HCT116 (cell line): ENCODE measurements around the gene CREBZF. TPM values are rescaled to one million over a fixed set of nuclear protein-coding genes. Genes with fewer than 3 reads are reported as not detected.

Experiments used
- ATAC-seq: fragments of 200-7000 bp; cut with Tn5 transposase; 2 replicates; pipeline ENCODE4 v1.9.1; 2020; ENCODE audit warnings: mild to moderate bottlenecking, moderate library complexity
- BruUV-seq: library from RNA; stranded (reverse); fragments of 400-500 nt; replicated peaks from 2 replicates; lab custom pipeline; 2021; lab: Mats Ljungman, UMichigan
- CTCF ChIA-PET: fragments of 300-600 bp; sonication (Branson Sonifier 250); formaldehyde crosslinking; loops from one replicate; lab custom pipeline; 2021; ENCODE audit warnings: antibody characterized with exemption; lab: Charles Lee
- POLR2A ChIA-PET: fragments of 300-600, 350-600 bp; sonication (Branson Sonifier 250); formaldehyde crosslinking; loops from one replicate; lab custom pipeline; 2021; ENCODE audit warnings: antibody characterized with exemption; lab: Charles Lee
- RAD21 ChIA-PET, 2 experiments: fragments of 300-600 bp; sonication (Branson Sonifier 250); formaldehyde crosslinking; loops; one replicate each; lab custom pipeline; 2023; ENCODE audit warnings: low total read pairs in 2 of 2; ENCODE audit not compliant: uncharacterized antibody in 2 of 2, unreplicated experiment in 2 of 2, low non-redundant PET in 1 of 2; lab: Charles Lee
- DNase-seq: peaks from one replicate; pipeline ENCODE4 v3.0.0-alpha.2; 2010; ENCODE audit warnings: low read depth, low spot score
- H2AFZ ChIP-seq: fragments of 200-600 bp; shearing (Covaris generic), sonication (generic); 2 replicates; pipeline ENCODE4 v1.6.1; 2017; ENCODE audit warnings: low read depth, mixed run types, mixed read lengths, antibody characterized with exemption, low read length; ENCODE audit not compliant: poor library complexity, severe bottlenecking
- H3K27ac ChIP-seq: 2 replicates; pipeline ENCODE4 v1.5.1; 2012; ENCODE audit warnings: low read depth, low read length
- H3K27me3 ChIP-seq: fragments of 200-600 bp; sonication (generic); 2 replicates; pipeline ENCODE4 v1.6.1; 2016; ENCODE audit warnings: mixed run types, low read length, mixed read lengths; ENCODE audit not compliant: insufficient read depth
- H3K36me3 ChIP-seq, 2 experiments: fragments of 200-500 bp in 1 of 2; fragments of 200-600 bp in 1 of 2; sonication (Bioruptor generic) in 1 of 2; sonication (generic) in 1 of 2; 2 replicates each; pipeline versions ENCODE4 v1.5.1 to v1.6.1; 2014 to 2016; ENCODE audit warnings: low read length in 2 of 2, inconsistent platforms in 1 of 2, mixed read lengths in 1 of 2, mixed run types in 1 of 2; ENCODE audit not compliant: insufficient read depth in 2 of 2, control insufficient read depth in 1 of 2
- H3K4me1 ChIP-seq, 2 experiments: fragments of 200-600 bp in 1 of 2; sonication (generic) in 1 of 2; 2 replicates each; pipeline versions ENCODE4 v1.5.1 to v1.6.1; 2012 to 2017; ENCODE audit warnings: low read length in 2 of 2, inconsistent platforms in 1 of 2, mild to moderate bottlenecking in 1 of 2, mixed read lengths in 1 of 2, mixed run types in 1 of 2, moderate library complexity in 1 of 2; ENCODE audit not compliant: insufficient read depth in 2 of 2, control insufficient read depth in 1 of 2
- H3K4me2 ChIP-seq: fragments of 200-600 bp; sonication (generic); 2 replicates; pipeline ENCODE4 v1.6.1; 2017; ENCODE audit warnings: mixed run types, low read length, mixed read lengths
- H3K4me3 ChIP-seq, 2 experiments: fragments of 200-600 bp in 1 of 2; sonication (generic) in 1 of 2; replicated peaks in 1 of 2; 2 replicates each; pipeline ENCODE4 v1.5.1; 2011 to 2016; ENCODE audit warnings: low read length in 2 of 2, control low read depth in 1 of 2, low read depth in 1 of 2, mild to moderate bottlenecking in 1 of 2, mixed read lengths in 1 of 2, mixed run types in 1 of 2
- H3K79me2 ChIP-seq: fragments of 200-600 bp; sonication (generic); 2 replicates; pipeline ENCODE4 v1.6.1; 2017; ENCODE audit warnings: mild to moderate bottlenecking, mixed run types, low read length, moderate library complexity, mixed read lengths; ENCODE audit not compliant: insufficient read depth
- H3K9ac ChIP-seq: fragments of 200-600 bp; sonication (generic); 2 replicates; pipeline ENCODE4 v1.6.1; 2016; ENCODE audit warnings: low read length, mixed read lengths
- H3K9me2 ChIP-seq: fragments of 200-600 bp; sonication (generic), shearing (Covaris generic); 2 replicates; pipeline ENCODE4 v1.6.1; 2017; ENCODE audit warnings: mixed run types, mild to moderate bottlenecking, moderate library complexity; ENCODE audit not compliant: insufficient read depth
- H3K9me3 ChIP-seq, 2 experiments: fragments of 200-500 bp in 1 of 2; fragments of 200-600 bp in 1 of 2; sonication (Bioruptor generic) in 1 of 2; sonication (generic) in 1 of 2; 2 replicates each; pipeline ENCODE4 v1.6.1; 2014 to 2017; ENCODE audit warnings: low read length in 2 of 2, mixed read lengths in 2 of 2, inconsistent platforms in 1 of 2, low read depth in 1 of 2, mild to moderate bottlenecking in 1 of 2, mixed run types in 1 of 2, moderate library complexity in 1 of 2; ENCODE audit not compliant: control insufficient read depth in 1 of 2, insufficient read depth in 1 of 2
- H4K20me1 ChIP-seq: fragments of 200-600 bp; sonication (generic), shearing (Covaris generic); 2 replicates; pipeline ENCODE4 v1.6.1; 2017; ENCODE audit warnings: mixed run types, mild to moderate bottlenecking, moderate library complexity; ENCODE audit not compliant: insufficient read depth
- CBX3 ChIP-seq: IDR thresholded peaks from 2 replicates; pipeline ENCODE4 v1.6.1; 2012; ENCODE audit warnings: low read depth
- CEBPB ChIP-seq: IDR thresholded peaks from 2 replicates; pipeline ENCODE4 v1.6.1; 2012; ENCODE audit warnings: low read depth
- EGR1 ChIP-seq: IDR thresholded peaks from 2 replicates; pipeline ENCODE4 v1.6.1; 2012; ENCODE audit warnings: low read depth
- EZH2phosphoT487 ChIP-seq: fragments of 200-600 bp; IDR thresholded peaks from 2 replicates; pipeline ENCODE4 v1.6.1; 2018; ENCODE audit warnings: antibody characterized with exemption, borderline replicate concordance
- FOSL1 ChIP-seq: IDR thresholded peaks from 2 replicates; pipeline ENCODE4 v1.6.1; 2012; ENCODE audit warnings: low read depth
- JUND ChIP-seq: IDR thresholded peaks from 2 replicates; pipeline ENCODE4 v1.6.1; 2012
- MAX ChIP-seq: IDR thresholded peaks from 2 replicates; pipeline ENCODE4 v1.6.1; 2012
- POLR2A ChIP-seq: IDR thresholded peaks from 2 replicates; pipeline ENCODE4 v1.7.0; 2011; ENCODE audit warnings: borderline replicate concordance; ENCODE audit not compliant: insufficient read depth, insufficient read length; ENCODE audit errors: extremely low read depth
- POLR2AphosphoS5 ChIP-seq: IDR thresholded peaks from 2 replicates; pipeline ENCODE4 v1.6.1; 2011; ENCODE audit warnings: mild to moderate bottlenecking, low read depth, low read length, moderate library complexity
- RAD21 ChIP-seq: IDR thresholded peaks from 2 replicates; pipeline ENCODE4 v1.6.1; 2012; ENCODE audit warnings: low read depth, mild to moderate bottlenecking
- REST ChIP-seq: IDR thresholded peaks from 2 replicates; pipeline ENCODE4 v1.6.1; 2012; ENCODE audit warnings: low read depth
- SIN3A ChIP-seq: IDR thresholded peaks from 2 replicates; pipeline ENCODE4 v1.6.1; 2012; ENCODE audit warnings: low read depth
- SRF ChIP-seq: IDR thresholded peaks from 2 replicates; pipeline ENCODE4 v1.6.1; 2012; ENCODE audit warnings: low read depth
- TCF7L2 ChIP-seq: IDR thresholded peaks from 2 replicates; pipeline ENCODE4 v1.7.0; 2011; ENCODE audit warnings: borderline replicate concordance, inconsistent platforms; ENCODE audit not compliant: insufficient read depth, insufficient read length; ENCODE audit errors: extremely low read depth
- YY1 ChIP-seq: IDR thresholded peaks from 2 replicates; pipeline ENCODE4 v1.6.1; 2011; ENCODE audit warnings: low read length, low read depth, moderate library complexity, mild to moderate bottlenecking; ENCODE audit not compliant: insufficient replicate concordance; ENCODE audit errors: extremely low read depth
- ZFX ChIP-seq: fragments of 450-650 bp; IDR thresholded peaks from 2 replicates; pipeline ENCODE4 v1.6.1; 2017
- ZNF274 ChIP-seq: fragments of 200-500 bp; sonication (Bioruptor generic); IDR thresholded peaks from 2 replicates; pipeline ENCODE4 v1.6.1; 2014; ENCODE audit warnings: mild to moderate bottlenecking, low read depth, low read length, inconsistent platforms
- intact Hi-C: fragments of 100-400 bp; cut with micrococcal nuclease; formaldehyde crosslinking; loops from 2 replicates; pipeline ENCODE4 v1.10.0; 2022
- total RNA-seq: library from RNA; stranded (reverse); gene quantifications from one replicate; pipeline ENCODE4 v1.2.1, GENCODE V29; 2021; ENCODE audit not compliant: unreplicated experiment
- TF ChIP-seq, protein P1 (sequence below): IDR thresholded peaks from 2 replicates; pipeline ENCODE4 v1.6.1; 2011; ENCODE audit warnings: mild to moderate bottlenecking, low read length, moderate library complexity; ENCODE audit not compliant: insufficient replicate concordance; ENCODE audit errors: extremely low read depth
- TF ChIP-seq, protein P2 (sequence below): IDR thresholded peaks from 2 replicates; pipeline ENCODE4 v1.6.1; 2012
- TF ChIP-seq, protein P3 (sequence below), 3 experiments: fragments of 200-600 bp in 1 of 3; sonication (generic) in 1 of 3; IDR thresholded peaks in 2 of 3; conservative IDR thresholded peaks in 1 of 3; 2 replicates each; pipeline ENCODE4 v1.5.1; 2012 to 2017; ENCODE audit warnings: low read depth in 2 of 3, low read length in 2 of 3, antibody characterized with exemption in 1 of 3, borderline replicate concordance in 1 of 3, control low read depth in 1 of 3, mild to moderate bottlenecking in 1 of 3, mixed read lengths in 1 of 3, mixed run types in 1 of 3, moderate library complexity in 1 of 3; ENCODE audit not compliant: insufficient read depth in 1 of 3

The CREBZF gene
- total RNA-seq, 1 experiment from 2014 or later, result 40.2 TPM

- Histone ChIP-seq H3K9me3 (no peaks in the 10 kb centered on the region), H3K27me3 (no peaks in the 10 kb centered on the region), H3K4me3 (no peak overlapping the region), H3K27ac (no peak overlapping the region), H2AFZ (no peak overlapping the region), H3K4me1 (peaks cover 0 to 13% of the 10 kb centered on the region in 2 experiments; a peak in 3 of 4 replicates), H3K9ac (no peak overlapping the region), H3K9me2 (no peaks in the 10 kb centered on the region), H3K79me2 (peaks cover 18% of the 10 kb centered on the region), H3K4me2 (no peak overlapping the region)
- BruUV-seq, result no TSS peak
- no peak for ATAC-seq
- intact Hi-C loops, result no loop called here
- CTCF ChIA-PET, result no interaction called here
- no peak for TF ChIP-seq SIN3A
- TF ChIP-seq REST, result no peak
- TF ChIP-seq EZH2phosphoT487, result no peak
- TF ChIP-seq FOSL1, result no peak
- no peak for TF ChIP-seq POLR2A
- TF ChIP-seq RAD21, result no peak
- TF ChIP-seq JUND, result no peak
- TF ChIP-seq CBX3, result no peak
- TF ChIP-seq MAX, result no peak
- no peak for TF ChIP-seq ZNF274
- TF ChIP-seq CEBPB, result no peak
- no peak for TF ChIP-seq TCF7L2
- TF ChIP-seq ZFX, result no peak
- TF ChIP-seq POLR2AphosphoS5, result no peak
- TF ChIP-seq, protein P1, sequence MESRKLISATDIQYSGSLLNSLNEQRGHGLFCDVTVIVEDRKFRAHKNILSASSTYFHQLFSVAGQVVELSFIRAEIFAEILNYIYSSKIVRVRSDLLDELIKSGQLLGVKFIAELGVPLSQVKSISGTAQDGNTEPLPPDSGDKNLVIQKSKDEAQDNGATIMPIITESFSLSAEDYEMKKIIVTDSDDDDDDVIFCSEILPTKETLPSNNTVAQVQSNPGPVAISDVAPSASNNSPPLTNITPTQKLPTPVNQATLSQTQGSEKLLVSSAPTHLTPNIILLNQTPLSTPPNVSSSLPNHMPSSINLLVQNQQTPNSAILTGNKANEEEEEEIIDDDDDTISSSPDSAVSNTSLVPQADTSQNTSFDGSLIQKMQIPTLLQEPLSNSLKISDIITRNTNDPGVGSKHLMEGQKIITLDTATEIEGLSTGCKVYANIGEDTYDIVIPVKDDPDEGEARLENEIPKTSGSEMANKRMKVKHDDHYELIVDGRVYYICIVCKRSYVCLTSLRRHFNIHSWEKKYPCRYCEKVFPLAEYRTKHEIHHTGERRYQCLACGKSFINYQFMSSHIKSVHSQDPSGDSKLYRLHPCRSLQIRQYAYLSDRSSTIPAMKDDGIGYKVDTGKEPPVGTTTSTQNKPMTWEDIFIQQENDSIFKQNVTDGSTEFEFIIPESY, result no peak
- no peak for TF ChIP-seq SRF
- TF ChIP-seq, protein P2, sequence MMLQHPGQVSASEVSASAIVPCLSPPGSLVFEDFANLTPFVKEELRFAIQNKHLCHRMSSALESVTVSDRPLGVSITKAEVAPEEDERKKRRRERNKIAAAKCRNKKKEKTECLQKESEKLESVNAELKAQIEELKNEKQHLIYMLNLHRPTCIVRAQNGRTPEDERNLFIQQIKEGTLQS, result no peak
- TF ChIP-seq YY1, result no peak
- TF ChIP-seq EGR1, result no peak
- TF ChIP-seq, protein P3, sequence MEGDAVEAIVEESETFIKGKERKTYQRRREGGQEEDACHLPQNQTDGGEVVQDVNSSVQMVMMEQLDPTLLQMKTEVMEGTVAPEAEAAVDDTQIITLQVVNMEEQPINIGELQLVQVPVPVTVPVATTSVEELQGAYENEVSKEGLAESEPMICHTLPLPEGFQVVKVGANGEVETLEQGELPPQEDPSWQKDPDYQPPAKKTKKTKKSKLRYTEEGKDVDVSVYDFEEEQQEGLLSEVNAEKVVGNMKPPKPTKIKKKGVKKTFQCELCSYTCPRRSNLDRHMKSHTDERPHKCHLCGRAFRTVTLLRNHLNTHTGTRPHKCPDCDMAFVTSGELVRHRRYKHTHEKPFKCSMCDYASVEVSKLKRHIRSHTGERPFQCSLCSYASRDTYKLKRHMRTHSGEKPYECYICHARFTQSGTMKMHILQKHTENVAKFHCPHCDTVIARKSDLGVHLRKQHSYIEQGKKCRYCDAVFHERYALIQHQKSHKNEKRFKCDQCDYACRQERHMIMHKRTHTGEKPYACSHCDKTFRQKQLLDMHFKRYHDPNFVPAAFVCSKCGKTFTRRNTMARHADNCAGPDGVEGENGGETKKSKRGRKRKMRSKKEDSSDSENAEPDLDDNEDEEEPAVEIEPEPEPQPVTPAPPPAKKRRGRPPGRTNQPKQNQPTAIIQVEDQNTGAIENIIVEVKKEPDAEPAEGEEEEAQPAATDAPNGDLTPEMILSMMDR (IDR thresholded peaks at IDR 0.05 in 2 of 3, conservative IDR thresholded peaks at IDR 0.05 in 1 of 3; ENCODE audit: borderline replicate concordance in 1 of 3, insufficient read depth in 1 of 3, low read depth in 2 of 3, low read length in 2 of 3), result no peak
- TF ChIP-seq, all 23 proteins: peak for 0
- ChIA-PET RAD21 (no interaction called here), POLR2A (no interaction called here)
- DNase-seq, result no peak
- H4K20me1 ChIP-seq, result peaks cover 7% of the 10 kb centered on the region; the same call in 1 of the 2 replicates
- H3K36me3 ChIP-seq, result no peaks in the 10 kb centered on the region
Observed at GRCh38 chr11:85668157-85668556, 3.2 kb upstream of the CREBZF start.
